Measurements from ENCODE around the gene VPS8. TPM values are rescaled to one million over a fixed set of nuclear protein-coding genes. Genes with fewer than 3 reads are reported as not detected.

VPS8 gene
- total RNA-seq, 2 experiments from 2014 or later: 30.2 to 33.3 TPM

DNA sequence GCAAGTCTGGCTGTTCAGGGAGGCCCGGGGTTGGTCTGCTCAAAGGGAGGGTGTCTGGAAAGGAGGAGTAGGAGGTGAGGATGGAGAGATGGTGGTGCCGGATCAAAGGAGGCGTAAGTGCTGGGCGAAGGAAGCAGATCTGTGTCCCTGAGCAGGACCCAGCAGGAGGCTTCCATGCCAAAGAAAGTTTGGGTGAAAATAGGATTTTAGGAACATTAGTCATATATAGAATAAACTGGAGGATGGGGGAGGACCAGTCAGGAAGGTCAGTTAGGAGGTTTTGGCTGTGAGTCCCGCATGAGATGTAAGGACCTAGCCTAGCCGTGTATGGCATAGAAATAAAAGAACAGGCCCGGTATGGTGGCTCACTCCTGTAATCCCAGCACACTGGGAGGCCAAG is 28.6 kb upstream of the VPS8 start:
- intact Hi-C loops (cut with micrococcal nuclease): no loop called here
- no peak for DNase-seq
- Mint-ChIP-seq H3K4me1 (ENCODE audit: low read depth) (peaks cover 21% of the 10 kb centered on the region), H3K27me3 (peaks cover 9% of the 10 kb centered on the region), H3K9me3 (no peaks in the 10 kb centered on the region), H3K4me3 (no peak overlapping the region), H3K36me3 (ENCODE audit: low read depth) (no peaks in the 10 kb centered on the region), H3K27ac (no peak overlapping the region)
- ATAC-seq: no peak
- ChIA-PET POLR2A (no interaction called here), CTCF (interaction anchor here (0.6 to 2.4 kb wide), 2 partner anchors 222 to 243 kb away, joined by 3 to 8 read pairs; partner anchors contain the start of gene EPHB3)
- TF ChIP-seq, protein P1, sequence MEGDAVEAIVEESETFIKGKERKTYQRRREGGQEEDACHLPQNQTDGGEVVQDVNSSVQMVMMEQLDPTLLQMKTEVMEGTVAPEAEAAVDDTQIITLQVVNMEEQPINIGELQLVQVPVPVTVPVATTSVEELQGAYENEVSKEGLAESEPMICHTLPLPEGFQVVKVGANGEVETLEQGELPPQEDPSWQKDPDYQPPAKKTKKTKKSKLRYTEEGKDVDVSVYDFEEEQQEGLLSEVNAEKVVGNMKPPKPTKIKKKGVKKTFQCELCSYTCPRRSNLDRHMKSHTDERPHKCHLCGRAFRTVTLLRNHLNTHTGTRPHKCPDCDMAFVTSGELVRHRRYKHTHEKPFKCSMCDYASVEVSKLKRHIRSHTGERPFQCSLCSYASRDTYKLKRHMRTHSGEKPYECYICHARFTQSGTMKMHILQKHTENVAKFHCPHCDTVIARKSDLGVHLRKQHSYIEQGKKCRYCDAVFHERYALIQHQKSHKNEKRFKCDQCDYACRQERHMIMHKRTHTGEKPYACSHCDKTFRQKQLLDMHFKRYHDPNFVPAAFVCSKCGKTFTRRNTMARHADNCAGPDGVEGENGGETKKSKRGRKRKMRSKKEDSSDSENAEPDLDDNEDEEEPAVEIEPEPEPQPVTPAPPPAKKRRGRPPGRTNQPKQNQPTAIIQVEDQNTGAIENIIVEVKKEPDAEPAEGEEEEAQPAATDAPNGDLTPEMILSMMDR (IDR thresholded peaks at IDR 0.05): no peak

DNA sequence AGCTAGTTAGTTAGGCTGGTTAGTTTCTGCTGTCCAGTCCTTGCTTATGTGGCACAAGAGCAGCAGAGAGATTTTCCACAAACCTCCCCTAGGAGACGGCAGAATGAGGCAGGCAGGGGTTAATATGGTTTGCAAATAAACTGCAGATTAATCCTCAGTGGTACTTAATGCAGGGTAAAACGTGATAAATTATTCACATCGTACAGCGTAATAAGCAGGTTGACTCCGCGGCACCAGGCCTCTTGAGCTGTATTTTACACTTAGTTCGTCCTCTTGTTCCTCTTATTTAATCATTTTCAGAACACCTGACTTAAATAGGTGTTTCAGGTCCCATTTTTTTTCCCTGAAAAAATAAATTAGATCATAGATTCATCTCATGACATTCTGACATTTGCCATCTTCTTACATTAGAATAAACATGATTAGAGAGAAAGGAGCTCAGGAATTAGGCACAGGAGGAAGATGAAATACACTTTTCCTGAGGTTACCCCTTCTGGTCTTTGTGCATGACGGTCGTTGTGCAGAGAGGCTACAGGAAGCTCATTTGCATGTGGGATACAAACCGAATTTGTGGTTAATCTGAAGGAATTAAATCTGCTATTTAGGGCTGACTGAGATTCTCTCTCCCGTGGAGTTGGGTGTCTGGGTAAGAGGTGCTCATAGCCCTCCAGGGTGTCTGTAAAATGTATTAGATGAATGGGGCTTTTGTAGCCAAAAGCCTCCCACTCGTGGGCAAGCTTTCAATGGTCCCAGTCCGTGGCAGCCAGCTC is 27.1 kb upstream of the VPS8 start:
- POLR2A ChIA-PET: no interaction called here
- no peak for DNase-seq
- Mint-ChIP-seq H3K27me3 (no peaks in the 10 kb centered on the region), H3K36me3 (ENCODE audit: low read depth) (no peaks in the 10 kb centered on the region), H3K4me1 (ENCODE audit: low read depth) (peaks cover 21% of the 10 kb centered on the region), H3K27ac (no peak overlapping the region), H3K4me3 (no peak overlapping the region), H3K9me3 (no peaks in the 10 kb centered on the region)
- TF ChIP-seq, protein P1 (IDR thresholded peaks at IDR 0.05): no peak
- intact Hi-C loops (cut with micrococcal nuclease): no loop called here
- ATAC-seq: no peak
- CTCF ChIA-PET: interaction anchor here (1.0 to 3.1 kb wide), 2 partner anchors 19 to 58 kb away, joined by 3 to 13 read pairs; no protein-coding TSS in a partner anchor

DNA sequence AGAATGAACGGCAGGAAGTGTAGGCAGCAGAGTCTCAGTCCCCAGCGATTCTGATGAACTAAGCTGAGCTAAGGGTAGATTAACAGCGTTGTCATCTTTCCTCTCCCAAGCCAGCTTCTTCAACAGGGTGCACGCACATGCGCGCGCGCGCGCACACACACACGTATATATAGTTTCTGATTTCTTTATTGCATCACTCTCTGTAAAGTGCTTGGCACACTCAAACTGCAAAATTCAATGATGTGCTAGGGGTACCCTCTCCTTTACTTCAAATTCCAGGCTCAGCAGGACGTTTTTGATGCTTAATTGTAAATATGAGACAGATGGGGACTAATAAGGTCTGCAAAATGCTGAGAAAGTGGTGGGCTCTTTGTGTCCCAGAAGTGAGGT is 26.1 kb upstream of the VPS8 start:
- ATAC-seq (no peak), DNase-seq (no peak)
- peaks cover 21% of the 10 kb centered on the region for H3K4me1 Mint-ChIP-seq (ENCODE audit: low read depth)
- TF ChIP-seq, protein P1 (IDR thresholded peaks at IDR 0.05): no peak
- H3K36me3 Mint-ChIP-seq (ENCODE audit: low read depth): no peaks in the 10 kb centered on the region
- H3K27ac Mint-ChIP-seq: no peak overlapping the region
- intact Hi-C loops (cut with micrococcal nuclease): no loop called here
- no peaks in the 10 kb centered on the region for H3K9me3 Mint-ChIP-seq
- no peak overlapping the region for H3K4me3 Mint-ChIP-seq
- CTCF ChIA-PET: interaction anchor here (0.9 to 3.1 kb wide), 4 partner anchors 8 to 272 kb away, joined by 3 to 14 read pairs (median 10); partner anchors contain the start of gene EPHB3
- POLR2A ChIA-PET: interaction anchor here (0.7 kb wide), 1 partner anchor 15 kb away, joined by 4 read pairs; no protein-coding TSS in a partner anchor
- H3K27me3 Mint-ChIP-seq: no peaks in the 10 kb centered on the region

DNA sequence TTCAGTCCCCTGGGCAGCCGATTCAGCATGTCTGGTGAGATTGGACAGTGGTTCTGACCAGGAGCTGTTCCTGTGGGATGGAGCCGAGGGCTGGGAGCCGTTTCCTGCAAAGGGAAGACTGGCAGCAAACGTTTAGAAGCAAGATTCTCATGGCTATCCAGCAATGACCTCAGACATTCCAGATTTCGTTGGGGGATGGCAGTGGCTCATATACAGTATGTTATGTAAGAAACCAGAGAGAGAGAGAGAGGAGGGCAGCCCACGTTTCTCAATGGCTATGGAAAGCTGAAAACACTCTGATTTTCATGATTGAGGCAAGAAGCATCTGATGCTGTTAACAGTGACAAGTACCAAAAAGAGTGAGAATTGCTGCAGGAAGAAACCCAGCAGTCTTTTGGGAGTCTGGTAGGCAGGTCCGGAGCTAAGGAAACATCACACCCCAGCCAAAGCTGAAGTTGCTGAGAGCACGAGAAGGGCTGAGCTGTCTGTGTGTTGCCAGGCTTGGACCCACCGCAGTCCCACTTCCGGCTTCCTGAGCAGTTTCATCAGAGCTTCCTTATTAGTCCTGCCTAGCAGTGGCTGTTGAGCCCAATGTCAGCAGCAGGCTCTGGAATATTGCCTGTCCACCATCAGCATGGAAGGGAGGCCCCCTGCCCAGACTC is 25.6 kb upstream of the VPS8 start:
- no peaks in the 10 kb centered on the region for H3K36me3 Mint-ChIP-seq (ENCODE audit: low read depth)
- DNase-seq (peak; percentile 56), ATAC-seq (peak; percentile 73)
- H3K4me1 Mint-ChIP-seq (ENCODE audit: low read depth): peaks cover 21% of the 10 kb centered on the region
- no peaks in the 10 kb centered on the region for H3K27me3 Mint-ChIP-seq
- no peak overlapping the region for H3K4me3 Mint-ChIP-seq
- H3K27ac Mint-ChIP-seq: no peak overlapping the region
- ChIA-PET POLR2A (no interaction called here), CTCF (interaction anchor here (0.9 to 3.1 kb wide), 5 partner anchors 9 to 273 kb away, joined by 3 to 14 read pairs (median 8); partner anchors contain the start of gene EPHB3)
- intact Hi-C loops (cut with micrococcal nuclease): no loop called here
- TF ChIP-seq, protein P1 (IDR thresholded peaks at IDR 0.05): no peak
- no peaks in the 10 kb centered on the region for H3K9me3 Mint-ChIP-seq

DNA sequence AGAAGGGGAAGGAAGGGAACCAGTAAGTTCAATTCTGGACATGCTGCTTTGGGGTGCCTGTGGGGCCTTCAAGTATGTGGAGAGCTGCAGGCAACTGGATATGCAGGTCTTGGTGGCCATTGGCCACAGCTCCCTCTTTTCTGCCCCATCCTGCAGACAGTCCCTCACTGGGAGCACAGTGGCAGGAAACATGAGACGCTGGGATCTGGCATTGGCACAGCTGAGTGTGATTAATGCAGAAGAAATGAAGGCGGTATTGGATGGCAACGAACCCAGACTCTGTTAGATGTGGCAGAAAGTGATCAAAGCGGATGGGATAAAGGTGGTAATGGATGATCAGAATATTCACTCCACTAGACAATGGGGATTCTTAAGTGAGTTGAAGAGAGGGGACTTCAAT is 23.2 kb upstream of the VPS8 start:
- H3K4me3 Mint-ChIP-seq: no peak overlapping the region
- POLR2A ChIA-PET: interaction anchor here (0.7 kb wide), 1 partner anchor 22 kb away, joined by 3 read pairs; no protein-coding TSS in a partner anchor

More for the DNA sequence above, 23.2 kb upstream of the VPS8 start:
- no peaks in the 10 kb centered on the region for H3K27me3 Mint-ChIP-seq
- CTCF ChIA-PET: interaction anchor here (0.9 kb wide), 1 partner anchor 14 kb away, joined by 3 read pairs; no protein-coding TSS in a partner anchor
- peaks cover 21% of the 10 kb centered on the region for H3K4me1 Mint-ChIP-seq (ENCODE audit: low read depth)
- no peaks in the 10 kb centered on the region for H3K9me3 Mint-ChIP-seq
- TF ChIP-seq, protein P1 (IDR thresholded peaks at IDR 0.05): no peak
- no peak overlapping the region for H3K27ac Mint-ChIP-seq
- ATAC-seq (no peak), DNase-seq (no peak)
- intact Hi-C loops (cut with micrococcal nuclease): no loop called here
- H3K36me3 Mint-ChIP-seq (ENCODE audit: low read depth): no peaks in the 10 kb centered on the region

Measured in activated CD8-positive, alpha-beta T cell treated with anti-CD3 and anti-CD28 coated beads for 36 hours (primary cell).